Heart left ventricle (tissue), 13 donors: ENCODE measurements around the gene ACSBG1.

Experiments used
- POLR2A ChIP-seq, 2 donors: fragments of 450-650 bp; IDR thresholded peaks; one replicate each; pipeline ENCODE4 v1.6.1; 2017; ENCODE audit warnings: antibody characterized with exemption in 2 of 2, mild to moderate bottlenecking in 2 of 2, moderate library complexity in 2 of 2
- TF ChIP-seq, protein P1 (sequence below), 12 donors: fragments of 200-600 bp; sonication (generic) in 4 of 12; IDR thresholded peaks; one replicate each; pipeline versions ENCODE4 v1.5.0 to v1.8.0; 2018 to 2022; ENCODE audit warnings: antibody characterized with exemption in 12 of 12, mild to moderate bottlenecking in 5 of 12
- donor health status: ischemic (EF 13 %, LVEDD 7.1; RV severe dilation, severe dysfunction).
- donor health status: DM: no; HTN: yes; CAD: no.
- donor health status: DM: no; HTN: no; CAD: no.
- donor health status: ischemic (EF 25% LVEDD 6.9; RV normal size, moderate dysfunction).
- donor health status: ischemic (EF 25% LVEDD 5.7; RV mildly dilated, moderate dysfunction).
- donor health status: ischemic (EF 35%, LVEDD 5.7; RV mildly dilated, moderate dysfunction).
- donor health status: nonischemic (EF 11% LVEDD 7.7; RV severe dilation, severe dysfunction).
- donor health status: DM: yes; HTN: yes; CAD: no.
- donor health status: PGD.
- donor health status: ischemic (EF 29% LVEDD 5.4; RV normal size, mild dysfunction).
- donor health status: nonischemic (EF 23%, LVEDD 6.1; RV moderate dilation, normal function).

DNA sequence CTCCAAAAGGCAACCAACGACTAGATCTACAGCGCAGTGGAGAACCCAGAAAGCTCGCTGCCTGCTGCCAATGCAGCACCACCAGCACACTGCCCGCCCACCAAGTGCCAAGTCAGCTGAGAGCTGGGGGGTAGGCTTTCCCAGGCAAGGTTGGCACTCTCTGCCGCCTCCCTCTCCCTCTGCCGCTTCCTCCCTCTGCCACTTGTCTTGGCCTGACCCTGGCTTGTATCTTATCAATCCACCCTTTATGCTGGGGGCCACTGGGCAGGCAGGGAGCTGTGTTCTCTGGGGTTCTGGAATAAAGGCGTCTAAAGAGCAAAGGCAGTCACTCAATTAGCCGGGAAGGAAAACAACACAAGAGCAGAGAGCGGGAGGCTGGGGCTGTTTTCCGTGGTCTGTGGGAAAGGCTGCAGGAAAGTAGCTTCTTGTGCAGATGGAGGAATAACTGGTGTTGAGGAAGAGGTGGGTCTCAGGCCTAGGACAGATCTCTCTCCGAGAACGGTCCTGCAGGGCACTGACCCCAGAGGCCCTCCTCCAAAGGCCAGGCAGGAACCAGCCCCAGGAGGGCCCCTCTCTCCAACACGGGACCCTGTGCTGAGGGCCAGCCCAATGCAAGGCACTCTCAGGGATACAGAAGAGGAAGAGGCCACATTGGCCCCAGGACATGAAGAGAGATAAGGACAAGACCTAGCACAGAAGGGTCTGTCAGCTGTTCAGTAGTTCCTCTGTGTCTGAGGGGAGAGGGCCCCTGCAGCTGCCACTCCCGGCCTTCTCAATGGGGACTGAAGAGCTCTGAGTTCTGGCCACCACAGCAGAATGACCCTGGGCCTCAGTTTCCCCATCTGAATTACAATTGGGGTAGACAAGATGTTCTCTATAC lies 30.8 kb downstream of the ACSBG1 start:
- TF ChIP-seq, protein P1, sequence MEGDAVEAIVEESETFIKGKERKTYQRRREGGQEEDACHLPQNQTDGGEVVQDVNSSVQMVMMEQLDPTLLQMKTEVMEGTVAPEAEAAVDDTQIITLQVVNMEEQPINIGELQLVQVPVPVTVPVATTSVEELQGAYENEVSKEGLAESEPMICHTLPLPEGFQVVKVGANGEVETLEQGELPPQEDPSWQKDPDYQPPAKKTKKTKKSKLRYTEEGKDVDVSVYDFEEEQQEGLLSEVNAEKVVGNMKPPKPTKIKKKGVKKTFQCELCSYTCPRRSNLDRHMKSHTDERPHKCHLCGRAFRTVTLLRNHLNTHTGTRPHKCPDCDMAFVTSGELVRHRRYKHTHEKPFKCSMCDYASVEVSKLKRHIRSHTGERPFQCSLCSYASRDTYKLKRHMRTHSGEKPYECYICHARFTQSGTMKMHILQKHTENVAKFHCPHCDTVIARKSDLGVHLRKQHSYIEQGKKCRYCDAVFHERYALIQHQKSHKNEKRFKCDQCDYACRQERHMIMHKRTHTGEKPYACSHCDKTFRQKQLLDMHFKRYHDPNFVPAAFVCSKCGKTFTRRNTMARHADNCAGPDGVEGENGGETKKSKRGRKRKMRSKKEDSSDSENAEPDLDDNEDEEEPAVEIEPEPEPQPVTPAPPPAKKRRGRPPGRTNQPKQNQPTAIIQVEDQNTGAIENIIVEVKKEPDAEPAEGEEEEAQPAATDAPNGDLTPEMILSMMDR (IDR thresholded peaks at IDR 0.05) = no peak
- no peak for TF ChIP-seq POLR2A (IDR thresholded peaks at IDR 0.05)
